Smooth muscle cell of the brain vasculature (primary cell): Measurements from ENCODE around the gene ZNF248.

Experiments
- DNase-seq: peaks from one replicate; pipeline ENCODE4 v3.0.0-alpha.2; 2012; ENCODE audit warnings: low read depth, low spot score

ZNF248 gene

DNA sequence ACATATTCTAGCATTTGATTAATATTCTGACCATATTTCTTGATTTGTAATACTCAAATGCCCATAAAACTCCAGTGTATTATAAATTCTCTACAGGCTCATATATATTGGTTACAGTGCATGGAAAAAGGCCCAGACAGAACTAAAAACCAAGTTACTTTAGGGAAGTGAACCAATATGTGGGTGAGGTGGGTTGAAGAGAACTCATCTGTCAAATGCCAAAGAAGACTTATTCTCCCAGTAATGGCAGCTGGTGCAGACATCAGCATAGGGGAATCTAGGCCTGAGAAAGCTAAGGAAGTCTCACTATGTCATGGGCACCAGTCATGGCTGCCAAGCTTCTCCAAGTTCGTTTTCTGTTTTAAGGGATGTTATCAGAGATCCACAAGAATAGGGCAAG is 30.6 kb downstream of the ZNF248 start:
- DNase-seq: no peak

DNA sequence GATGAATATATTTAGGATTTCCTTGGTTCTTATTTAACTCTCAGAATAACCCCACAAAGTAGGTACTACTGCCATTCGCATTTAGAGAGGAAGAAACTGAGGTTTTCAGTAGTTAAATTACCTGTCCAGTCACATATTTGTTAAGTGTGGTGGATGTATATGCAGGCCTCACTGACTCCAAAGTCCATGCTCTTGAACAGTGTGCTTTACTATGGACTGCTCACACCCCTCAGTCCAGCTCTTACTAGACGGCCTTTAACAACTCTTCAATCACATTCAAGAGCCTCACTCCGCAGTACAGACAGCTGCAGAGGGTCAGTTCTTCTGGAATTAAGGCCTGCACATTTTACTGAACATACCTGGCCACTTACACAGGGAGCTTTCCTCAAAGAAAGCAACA is 36.2 kb downstream of the ZNF248 start:
- no peak for DNase-seq

DNA sequence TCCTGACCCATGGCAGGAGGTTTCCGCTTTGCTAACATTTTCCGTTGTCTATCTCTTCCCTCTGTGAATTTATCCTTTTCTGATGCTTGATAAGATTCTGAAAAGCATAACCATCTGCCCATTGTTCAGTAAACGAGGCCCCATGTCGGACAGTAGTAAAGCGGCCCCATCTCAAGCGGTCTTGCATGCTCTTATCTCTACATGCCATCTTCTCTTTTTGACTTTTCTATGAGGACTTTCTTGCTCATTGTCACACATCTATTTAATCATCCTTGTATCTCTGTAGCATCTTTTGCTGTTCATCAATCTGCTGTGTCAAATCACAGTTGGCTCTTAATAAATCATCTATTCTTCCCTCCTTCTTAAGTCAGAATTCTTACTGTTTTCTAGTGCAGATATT is 37.6 kb downstream of the ZNF248 start:
- no peak for DNase-seq

DNA sequence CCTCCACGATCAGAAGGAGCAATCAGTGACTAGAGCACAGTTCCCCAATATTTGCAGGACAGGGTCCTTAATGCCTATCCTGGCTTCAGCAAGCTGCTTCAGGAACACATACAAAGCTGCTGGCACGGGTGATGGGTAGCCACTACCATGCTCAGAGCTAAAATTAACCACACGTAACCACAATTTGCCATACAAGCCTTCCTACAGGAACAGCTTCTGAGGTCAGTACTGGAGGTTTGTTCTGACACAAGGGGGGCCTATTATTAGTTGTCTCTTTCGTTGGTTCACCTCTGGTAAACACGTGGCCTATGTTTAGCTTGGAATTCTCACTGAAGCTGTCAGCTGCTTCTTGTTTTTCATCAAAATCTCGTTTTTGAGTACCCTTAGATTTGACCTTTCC is 41.1 kb downstream of the ZNF248 start:
- DNase-seq: no peak

DNA sequence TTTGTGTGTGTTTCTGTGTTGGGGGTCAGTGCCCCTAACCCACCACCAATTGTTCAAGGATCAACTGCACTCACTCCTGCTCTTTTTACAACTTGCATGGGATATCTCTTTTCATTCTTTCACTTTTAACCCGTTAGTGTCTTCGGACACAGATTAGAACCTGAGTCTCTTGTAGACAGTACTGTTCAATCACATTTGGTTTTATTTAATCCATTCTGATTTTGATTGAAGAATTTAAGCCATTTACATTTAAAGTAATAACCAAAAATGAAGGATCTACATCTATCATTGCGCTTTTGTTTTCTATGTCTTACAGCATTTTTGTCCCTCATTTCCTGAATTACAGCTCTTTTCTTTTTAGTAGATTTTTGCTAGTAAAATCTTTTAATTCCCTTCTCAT is 43.6 kb downstream of the ZNF248 start:
- DNase-seq: no peak

DNA sequence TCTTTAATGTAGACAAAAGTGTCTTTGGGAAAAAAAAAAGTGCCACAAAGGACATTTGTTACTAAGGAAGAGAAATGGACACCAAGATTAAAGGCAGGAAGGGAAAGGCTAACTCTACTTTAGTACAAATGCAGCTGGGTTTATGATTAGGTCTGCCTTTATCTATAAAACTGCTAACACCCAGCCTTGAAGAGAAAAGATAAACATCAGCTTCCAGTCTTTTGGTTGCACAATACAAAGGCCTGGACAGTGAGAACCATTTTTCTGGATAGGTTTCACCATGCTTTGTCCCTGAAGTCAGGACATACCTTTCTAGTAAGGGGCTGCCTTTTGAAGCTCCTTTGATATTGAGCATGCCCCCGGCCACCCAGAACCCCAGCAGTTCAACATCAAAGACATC is 45.1 kb downstream of the ZNF248 start:
- no peak for DNase-seq

DNA sequence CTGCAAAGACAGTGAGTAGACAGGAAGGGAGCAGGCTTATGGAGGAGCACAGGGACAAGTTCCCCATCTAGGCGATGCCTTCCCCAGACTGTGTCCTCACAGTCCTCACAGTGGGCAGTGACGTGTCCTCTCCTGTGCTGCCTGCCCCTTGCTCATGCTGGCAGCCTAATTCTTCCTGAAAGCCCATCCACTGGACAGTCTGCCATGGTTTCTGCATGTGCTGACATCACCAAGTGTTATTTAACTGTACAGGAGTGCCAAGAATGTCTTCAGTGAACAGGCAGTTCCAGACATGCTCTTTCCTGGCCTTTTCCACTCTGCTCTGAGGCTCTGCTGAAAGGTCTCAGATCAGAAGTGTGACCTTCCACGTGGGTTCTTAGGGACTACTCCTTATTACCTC is 54.1 kb downstream of the ZNF248 start:
- DNase-seq: no peak

DNA sequence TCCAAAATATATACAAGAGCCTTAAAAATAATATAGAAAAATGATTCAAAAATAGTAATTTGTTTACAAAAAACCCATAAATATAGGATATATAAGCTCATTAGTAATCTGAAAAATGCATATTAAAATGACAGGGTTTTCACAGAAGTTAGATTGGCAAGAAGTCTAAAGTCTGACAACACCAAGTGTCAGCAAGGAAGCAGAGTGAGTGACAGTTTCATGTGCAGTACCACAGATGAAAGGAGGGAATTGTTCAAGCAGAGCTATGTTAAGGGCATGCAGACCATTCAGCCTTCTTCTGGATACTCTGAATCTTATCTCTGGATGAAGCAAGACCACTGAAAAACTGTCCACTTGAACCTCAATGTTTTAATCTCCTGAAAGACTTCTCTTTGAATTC is 55.9 kb downstream of the ZNF248 start:
- DNase-seq: no peak

DNA sequence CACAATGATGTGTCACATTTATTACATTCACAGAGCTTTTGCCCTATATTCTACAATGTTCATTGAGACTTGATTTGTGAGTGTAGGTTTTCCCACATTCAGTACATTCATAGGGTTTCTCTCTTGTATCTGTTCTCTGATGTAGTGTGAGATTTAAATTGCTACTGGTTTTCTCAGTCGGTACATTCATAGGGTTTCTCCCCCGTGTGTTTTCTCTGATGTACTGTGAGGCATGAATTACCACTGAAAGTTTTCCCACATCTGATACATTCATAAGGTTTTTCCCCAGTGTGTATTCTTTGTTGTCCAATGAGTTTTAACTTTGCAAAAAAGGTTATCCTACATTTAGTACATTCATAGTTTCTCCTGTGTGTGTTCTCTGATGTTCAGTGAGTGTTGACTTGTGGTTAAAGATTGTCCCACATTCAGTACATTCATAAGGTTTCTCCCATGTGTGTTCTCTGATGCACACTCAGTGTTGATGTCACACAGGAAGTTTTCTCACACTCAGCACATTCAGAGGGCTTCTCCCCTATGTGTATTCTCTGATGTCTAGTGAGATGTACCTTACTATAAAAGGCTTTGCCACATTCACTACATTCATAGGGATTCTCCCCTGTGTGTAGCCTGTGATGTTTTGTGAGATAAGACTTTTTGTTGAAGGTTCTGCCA is 63.0 kb downstream of the ZNF248 start:
- no peak for DNase-seq

DNA sequence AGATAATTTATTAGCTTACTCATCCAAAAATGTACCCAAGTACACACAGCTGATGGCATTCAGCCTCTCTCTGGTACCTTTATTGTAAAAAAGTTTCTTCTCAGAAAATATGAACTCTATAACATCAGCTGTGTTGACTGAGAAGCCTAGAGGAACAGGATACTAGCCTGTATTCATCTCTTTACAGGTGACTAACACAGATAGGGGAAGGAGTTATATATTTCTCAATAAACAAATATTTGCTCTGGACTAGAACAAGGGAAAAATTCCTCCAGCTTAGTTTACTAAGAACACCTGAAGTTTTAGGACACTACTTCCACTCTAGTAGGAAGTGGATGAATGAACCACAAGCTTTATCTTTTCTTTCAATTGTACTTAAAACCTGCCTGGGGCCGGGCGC is 67.8 kb downstream of the ZNF248 start:
- no peak for DNase-seq

DNA sequence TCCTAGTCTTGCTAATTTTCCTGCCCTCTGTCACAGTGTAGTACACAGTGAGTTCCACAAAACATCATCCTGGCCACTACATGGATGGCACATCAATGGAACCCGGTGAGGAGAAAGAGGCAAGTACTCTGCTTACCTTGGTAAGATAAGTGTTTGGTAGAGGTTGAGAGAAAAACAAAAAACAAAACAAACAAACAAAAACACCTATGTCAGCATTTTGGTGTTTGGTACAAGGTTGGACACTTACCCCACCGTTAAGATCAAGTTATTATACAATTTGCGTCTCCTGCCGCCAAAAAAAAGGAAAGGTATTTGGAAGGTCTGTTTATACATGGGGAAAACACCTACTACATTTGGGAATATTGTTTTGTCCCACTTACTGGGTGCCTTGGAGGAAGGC is 72.7 kb downstream of the ZNF248 start:
- DNase-seq: no peak

DNA sequence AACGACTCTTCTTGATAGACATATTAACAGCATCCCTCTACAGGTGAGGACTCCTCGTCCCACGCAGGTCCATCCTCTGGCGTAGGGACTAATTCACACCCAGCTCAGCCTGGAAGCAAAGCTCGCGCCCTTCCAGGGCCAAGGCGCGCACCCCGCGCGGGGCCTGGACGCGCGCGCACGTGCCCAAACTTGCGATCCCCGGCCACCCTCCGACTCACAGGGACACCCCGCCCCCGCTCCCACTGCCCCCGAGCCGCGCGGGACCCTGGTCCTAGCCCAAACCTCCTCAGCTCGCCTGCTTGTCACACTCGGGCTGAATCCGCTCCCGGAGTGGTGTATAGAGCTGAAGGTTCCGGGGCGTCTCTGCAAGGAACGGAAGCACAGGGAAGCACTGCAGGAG is 76.9 kb downstream of the ZNF248 start:
- DNase-seq: no peak

DNA sequence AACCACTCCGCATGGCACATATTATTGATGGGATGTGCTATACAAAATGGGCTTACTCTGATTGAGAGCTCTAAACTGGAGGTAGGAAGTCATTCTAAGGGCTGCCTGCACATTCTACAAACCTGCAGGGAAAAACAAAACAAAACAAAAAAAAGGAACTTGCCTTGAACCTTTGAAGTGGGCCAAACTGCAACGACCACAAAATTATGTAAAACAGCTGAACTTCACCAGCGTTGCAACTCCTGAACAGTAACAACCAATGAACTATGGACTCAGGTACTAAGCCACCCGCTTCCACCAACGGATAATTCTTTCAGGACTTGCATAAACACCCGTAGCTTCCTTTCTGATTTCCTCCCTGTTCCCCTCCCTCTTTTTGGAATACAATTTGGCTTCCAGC is 80.4 kb downstream of the ZNF248 start:
- no peak for DNase-seq

DNA sequence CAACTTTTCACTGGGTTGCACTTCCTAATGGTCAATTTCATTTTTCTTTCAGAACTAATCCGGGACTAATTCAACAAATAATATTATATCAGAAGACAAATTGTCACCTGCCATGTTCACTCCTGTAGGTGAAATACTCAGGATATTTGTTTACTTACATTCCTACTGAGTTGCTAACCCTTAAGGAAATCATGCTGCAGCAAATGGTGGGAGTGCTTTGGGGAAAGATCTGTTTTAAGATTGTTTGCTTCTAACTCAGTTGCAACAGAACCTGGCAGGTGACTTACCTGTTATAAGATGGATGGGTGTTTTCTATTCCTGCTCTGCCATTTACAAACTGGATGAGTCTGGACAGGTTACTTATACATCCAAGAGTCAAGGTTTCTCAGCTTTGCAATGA is 81.8 kb downstream of the ZNF248 start:
- no peak for DNase-seq

DNA sequence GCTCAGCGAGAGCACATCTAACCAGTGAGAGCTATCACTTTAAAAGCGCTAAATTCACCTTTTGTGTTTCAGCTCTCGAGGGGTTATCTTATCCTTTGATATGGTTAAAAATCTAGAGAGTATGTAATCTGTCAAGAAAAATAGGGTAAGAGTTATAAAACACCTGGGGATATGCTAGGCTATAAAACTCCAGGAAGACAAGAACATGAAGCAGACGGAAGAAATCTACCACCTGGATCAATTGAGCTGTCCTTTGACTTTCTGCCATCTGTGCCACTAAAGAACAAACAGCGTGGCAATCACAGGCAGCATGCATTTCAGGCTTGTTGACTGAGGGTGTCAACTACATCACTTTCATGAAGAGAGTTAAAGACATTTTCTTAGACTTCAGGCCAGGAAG is 83.1 kb downstream of the ZNF248 start:
- no peak for DNase-seq

DNA sequence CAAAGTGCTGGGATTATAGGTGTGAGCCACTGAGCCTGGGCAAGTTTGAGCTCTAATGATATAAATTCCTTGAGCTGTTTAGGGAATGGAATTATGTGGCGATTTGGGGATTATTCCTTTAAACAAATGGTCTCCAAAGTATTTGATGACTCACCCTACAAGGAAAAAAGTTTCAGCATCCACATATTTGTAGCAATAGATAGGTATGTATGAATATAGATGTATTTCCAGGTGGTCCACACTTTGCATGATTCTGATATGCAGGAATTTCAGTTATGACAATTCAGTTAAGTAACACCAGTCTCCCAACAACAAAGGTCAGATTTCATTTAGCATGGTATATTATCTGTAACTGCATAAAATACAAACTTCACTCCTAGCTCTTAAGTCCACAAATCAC is 92.2 kb downstream of the ZNF248 start:
- no peak for DNase-seq

DNA sequence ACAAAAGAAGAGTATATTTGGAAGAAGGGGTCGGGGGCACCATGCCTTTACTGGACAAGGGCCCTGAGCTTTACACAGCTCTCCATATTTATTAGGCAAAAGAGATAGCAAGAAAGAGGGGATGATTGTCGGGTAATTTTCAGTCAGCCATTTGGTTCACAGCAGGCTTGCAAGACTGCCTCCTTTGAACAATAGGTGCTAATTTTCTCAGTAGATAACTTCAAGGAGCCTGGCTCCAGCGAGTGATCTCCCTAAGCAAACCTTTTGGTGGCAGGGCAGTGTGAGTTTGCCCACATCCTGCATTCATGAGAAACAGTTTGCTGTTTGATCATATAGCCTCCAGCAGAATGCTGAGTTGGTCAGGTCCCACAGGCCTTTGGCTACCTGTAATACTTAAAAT is 94.3 kb downstream of the ZNF248 start:
- no peak for DNase-seq

DNA sequence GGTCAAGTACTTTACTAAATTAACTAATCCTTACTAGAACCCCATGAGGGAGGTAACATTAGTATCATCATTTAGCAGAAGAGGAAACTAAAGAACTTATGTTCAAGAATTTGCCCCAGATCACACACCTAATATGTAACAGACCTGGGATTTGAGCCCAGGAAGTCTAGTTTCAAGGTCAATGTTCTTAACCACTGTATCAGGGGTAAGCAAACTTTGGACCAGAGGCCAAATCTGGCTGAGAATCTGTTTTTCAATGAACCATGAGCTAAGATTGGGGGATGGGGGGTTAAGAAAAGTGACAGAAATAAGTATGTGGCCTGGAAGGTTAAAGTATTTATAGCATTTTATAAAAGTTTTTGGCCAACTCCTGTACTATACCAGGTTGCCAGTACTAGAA is 95.1 kb downstream of the ZNF248 start:
- DNase-seq: no peak

DNA sequence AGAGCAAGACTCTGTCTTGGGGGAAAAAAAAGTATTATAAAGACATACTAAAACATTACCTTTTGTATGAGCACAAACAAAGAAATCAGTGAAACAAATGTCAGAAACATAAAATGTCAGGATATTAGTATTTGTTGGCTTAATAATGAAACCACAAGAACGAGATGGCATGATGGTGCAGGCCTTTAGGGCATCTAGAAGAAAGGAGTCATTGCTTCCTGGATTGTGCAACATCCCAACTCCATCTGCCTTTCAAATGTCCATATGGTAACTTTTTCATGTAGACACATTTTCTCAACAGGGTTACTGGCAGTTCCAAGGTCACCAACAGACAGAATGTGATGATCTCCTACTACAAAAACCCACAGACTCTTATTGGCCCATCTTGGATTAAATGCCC is 96.6 kb downstream of the ZNF248 start:
- no peak for DNase-seq

DNA sequence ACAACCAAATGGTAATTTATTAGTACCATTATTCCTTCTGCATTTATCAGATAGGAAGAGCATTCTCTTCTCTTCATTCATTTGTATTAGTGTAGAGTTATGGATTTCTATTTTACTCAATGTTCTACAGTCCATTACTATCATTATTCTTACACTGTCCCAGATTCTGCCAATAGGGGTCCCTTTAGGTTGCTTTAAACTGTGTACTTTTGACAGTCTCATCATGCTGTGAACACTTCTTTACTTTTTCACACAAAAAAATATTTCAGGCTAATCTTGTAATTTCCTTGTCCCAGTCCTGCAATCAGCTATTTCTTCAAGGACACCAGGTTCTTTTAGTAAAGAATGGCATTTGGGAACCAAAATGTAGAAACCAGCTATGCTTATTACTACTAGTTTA is 99.3 kb downstream of the ZNF248 start:
- DNase-seq: no peak

DNA sequence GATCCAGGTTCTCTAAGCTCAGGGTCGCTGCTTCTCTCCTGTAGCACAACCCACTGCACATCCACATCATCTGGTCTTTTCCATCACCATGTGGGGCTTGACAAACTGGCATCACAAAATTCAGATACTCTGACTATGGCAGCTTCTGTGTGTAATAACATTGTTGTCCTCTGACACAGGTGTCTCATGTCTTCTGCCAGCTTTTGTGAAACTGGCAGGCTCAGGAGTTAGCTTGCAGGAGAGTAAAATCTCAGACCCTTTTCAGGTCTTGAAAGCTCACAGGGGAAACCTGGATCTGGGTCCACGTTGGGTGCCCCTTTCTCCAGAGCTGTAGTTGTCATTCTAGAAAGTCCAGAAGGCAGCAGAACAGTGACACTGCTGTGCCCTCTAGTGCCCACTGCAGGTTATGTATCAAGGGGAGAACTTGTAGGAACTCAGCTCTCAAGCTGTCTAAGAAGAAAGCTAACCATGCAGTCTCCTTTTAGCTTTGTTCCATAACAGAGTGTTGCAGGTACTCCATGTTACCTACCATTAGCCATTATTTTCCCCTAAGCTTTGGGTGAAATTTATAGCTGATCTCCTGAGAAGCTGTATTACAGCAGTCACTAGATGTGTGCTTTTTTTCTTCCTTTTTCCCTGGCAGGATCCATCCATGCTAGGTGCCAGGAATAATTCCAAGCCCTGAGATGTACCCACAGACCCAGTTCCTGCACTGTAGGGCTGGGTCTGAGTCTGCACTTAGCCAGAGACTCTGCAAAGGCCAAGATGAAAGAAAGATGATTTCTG is 102.7 kb downstream of the ZNF248 start:
- DNase-seq: no peak

DNA sequence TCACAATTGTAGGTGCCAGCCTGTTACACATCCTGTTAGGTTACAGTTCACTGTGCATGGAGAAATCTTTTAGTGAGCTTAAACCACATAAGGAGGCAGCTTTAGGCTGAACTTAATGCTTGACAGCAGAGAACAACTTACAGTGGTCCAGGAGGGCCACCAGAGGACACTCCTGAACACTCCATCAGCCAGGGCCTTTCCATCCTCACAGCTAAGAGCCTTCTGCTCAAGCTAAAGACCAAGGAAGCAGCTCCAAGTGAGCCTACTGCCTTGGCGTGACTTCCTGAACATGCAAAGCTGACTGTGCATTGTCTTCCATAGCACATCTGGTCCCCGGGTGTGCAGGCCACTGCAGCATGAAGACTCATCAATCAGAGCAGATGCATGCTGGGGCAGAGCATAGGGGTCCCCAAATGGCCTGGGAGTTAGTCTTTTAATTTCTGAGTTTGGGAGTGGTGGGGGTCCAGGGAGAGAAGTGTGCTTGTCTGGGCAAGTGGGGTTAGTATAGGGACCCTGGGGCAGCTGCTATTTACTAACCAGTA is 105.0 kb downstream of the ZNF248 start:
- DNase-seq: no peak

DNA sequence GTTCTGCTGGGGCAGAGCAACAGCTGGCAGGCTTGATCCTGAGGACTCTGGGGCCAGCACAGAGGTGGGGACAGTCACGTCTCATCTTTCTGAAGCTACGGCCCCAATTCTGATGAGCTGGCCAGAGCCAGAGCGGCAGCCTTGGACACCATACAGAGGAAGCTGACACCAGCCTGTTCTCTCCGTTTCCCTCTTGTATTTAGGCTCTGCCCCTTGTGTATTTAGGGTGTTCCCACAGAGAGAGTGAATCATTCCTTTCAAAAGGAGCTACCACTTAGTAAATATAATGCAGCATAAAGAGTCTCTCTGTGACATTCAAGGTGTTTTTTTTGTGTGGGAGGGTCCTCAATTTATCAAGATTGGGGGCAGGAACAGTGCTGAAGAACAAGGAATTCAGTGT is 109.2 kb downstream of the ZNF248 start:
- no peak for DNase-seq
